Measurements from ENCODE around the gene PRKAG2.

DNA sequence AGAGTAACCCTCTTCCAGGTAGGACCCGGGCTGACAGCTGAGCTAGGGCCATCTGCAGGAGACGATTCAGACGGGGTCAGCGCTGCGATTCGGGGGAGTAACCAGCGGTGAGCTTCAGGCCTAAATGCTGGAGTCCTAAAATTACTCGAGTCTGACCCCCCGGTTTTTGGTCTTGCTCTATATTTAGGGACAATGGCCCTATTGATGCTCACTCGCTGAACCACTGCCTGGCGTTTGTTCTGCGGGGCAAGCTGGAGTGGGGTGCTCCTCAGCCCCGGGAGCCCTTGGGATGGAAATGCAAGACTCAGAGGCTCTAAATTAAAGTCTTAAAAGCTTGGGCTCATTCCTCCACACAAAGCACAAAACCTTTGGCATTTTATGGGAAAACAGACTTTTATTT is 120.0 kb downstream of the PRKAG2 start:
- TF ChIP-seq POLR2AphosphoS5 (IDR thresholded peaks at IDR 0.05): no peak
- no peak for TF ChIP-seq POLR2A (IDR thresholded peaks at IDR 0.05)
- no peak for TF ChIP-seq CTCF (IDR thresholded peaks at IDR 0.05)
- TF ChIP-seq EP300 (IDR thresholded peaks at IDR 0.05; ENCODE audit: low read depth): no peak

Data from transverse colon (tissue), 4 donors.